Measurements from ENCODE around the gene AFDN. TPM values are rescaled to one million over a fixed set of nuclear protein-coding genes. Genes with fewer than 3 reads are reported as not detected.

AFDN gene
- total RNA-seq, 1 donor from 2014 or later: 357 TPM

DNA sequence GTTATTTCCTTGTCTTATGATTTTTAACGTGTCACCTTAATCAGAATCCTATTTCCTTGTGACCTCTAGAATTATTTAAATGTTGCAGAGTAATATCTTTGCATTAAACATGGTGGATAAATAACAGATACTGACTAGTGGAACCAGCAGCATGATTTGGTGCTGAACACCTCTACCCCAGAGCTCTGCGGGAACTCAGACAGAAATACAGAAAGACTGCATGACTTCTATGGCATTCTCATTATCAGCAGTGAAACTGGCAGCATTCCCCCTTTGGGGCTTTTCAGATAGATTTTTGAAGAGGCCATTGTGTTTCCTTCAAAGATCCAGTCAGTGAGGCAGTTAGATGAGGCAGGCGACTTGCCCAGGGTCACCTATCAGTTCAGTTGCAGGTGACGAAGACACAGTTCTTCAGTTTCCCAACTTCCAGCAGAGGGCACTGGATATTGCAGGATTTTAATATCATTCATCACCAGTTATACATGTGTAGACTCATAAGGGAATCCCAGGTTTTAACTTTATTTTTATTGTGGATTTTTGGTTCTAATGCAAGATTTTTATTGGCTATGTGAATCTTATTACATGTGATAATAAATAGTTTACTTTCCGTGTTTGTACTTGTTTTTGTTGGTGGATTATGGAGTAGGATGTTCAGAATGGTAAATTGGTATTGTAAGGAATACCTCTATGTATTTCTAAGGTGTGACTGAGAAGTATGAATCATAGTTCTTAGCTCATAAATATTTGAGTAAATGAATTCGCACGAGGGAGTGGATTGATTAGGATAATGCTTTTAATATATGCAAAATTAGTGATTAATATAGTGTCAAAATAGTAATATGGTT, 81.3 kb downstream of the AFDN start:
- H3K27me3 ChIP-seq: no peaks in the 10 kb centered on the region
- TF ChIP-seq EZH2 (IDR thresholded peaks at IDR 0.05) (no peak), EZH2phosphoT487 (IDR thresholded peaks at IDR 0.05) (no peak)
- TF ChIP-seq, protein P1, sequence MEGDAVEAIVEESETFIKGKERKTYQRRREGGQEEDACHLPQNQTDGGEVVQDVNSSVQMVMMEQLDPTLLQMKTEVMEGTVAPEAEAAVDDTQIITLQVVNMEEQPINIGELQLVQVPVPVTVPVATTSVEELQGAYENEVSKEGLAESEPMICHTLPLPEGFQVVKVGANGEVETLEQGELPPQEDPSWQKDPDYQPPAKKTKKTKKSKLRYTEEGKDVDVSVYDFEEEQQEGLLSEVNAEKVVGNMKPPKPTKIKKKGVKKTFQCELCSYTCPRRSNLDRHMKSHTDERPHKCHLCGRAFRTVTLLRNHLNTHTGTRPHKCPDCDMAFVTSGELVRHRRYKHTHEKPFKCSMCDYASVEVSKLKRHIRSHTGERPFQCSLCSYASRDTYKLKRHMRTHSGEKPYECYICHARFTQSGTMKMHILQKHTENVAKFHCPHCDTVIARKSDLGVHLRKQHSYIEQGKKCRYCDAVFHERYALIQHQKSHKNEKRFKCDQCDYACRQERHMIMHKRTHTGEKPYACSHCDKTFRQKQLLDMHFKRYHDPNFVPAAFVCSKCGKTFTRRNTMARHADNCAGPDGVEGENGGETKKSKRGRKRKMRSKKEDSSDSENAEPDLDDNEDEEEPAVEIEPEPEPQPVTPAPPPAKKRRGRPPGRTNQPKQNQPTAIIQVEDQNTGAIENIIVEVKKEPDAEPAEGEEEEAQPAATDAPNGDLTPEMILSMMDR (IDR thresholded peaks at IDR 0.05): peak; percentile 48

DNA sequence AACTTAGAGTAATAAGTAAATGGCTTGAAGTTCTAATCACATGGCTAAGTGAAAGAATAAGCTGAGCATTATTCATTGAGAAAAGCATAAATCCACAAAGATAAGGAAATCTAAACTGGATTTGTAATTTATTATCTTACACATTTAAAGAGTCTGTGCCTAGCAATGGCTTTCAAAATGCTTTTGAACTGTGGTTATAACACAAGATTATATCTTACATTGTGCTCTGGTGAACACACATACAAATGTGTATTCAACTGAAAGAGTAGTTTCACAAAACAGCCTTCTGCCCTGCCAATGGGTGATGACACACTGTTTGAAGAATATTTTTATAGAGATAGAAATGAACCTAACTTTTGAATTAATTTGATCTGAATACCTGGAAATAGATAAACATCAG, 83.3 kb downstream of the AFDN start:
- Histone ChIP-seq H3K9ac (no peak overlapping the region), H3K9me3 (ENCODE audit: low read depth) (no peaks in the 10 kb centered on the region), H3K36me3 (peaks cover 30% of the 10 kb centered on the region), H3K27ac (no peak overlapping the region), H3K4me2 (no peak overlapping the region), H3K4me1 (no peaks in the 10 kb centered on the region), H4K20me1 (ENCODE audit: low read depth) (peaks cover 15% of the 10 kb centered on the region), H3K27me3 (no peaks in the 10 kb centered on the region), H3K79me2 (ENCODE audit: low read depth) (no peaks in the 10 kb centered on the region), H3K4me3 (no peak overlapping the region), H2AFZ (replicated peaks) (no peak overlapping the region), H3F3A (ENCODE audit: low read depth) (peaks cover 24% of the 10 kb centered on the region)
- no peak overlapping the region for H3K4me3 Mint-ChIP-seq
- no peak overlapping the region for H3K27ac Mint-ChIP-seq
- peaks cover 26% of the 10 kb centered on the region for H3K36me3 Mint-ChIP-seq
- H3K27me3 Mint-ChIP-seq (ENCODE audit: insufficient read depth, low read depth): no peaks in the 10 kb centered on the region
- TF ChIP-seq EZH2 (IDR thresholded peaks at IDR 0.05): no peak
- no peak for TF ChIP-seq EZH2phosphoT487 (IDR thresholded peaks at IDR 0.05)
- TF ChIP-seq, protein P1 (IDR thresholded peaks at IDR 0.05): no peak
- no peaks in the 10 kb centered on the region for H3K4me1 Mint-ChIP-seq
- no peak for DNase-seq (ENCODE audit: low spot score)
- no peaks in the 10 kb centered on the region for H3K9me3 Mint-ChIP-seq

More for the DNA sequence above, 81.3 kb downstream of the AFDN start:
- Histone ChIP-seq H3K4me1 (no peaks in the 10 kb centered on the region), H3K4me3 (no peak overlapping the region), H3K27ac (no peak overlapping the region), H3F3A (ENCODE audit: low read depth) (peaks cover 30% of the 10 kb centered on the region), H3K9ac (no peak overlapping the region), H3K36me3 (peaks cover 22% of the 10 kb centered on the region), H3K79me2 (ENCODE audit: low read depth) (no peaks in the 10 kb centered on the region), H4K20me1 (ENCODE audit: low read depth) (peaks cover 15% of the 10 kb centered on the region), H2AFZ (replicated peaks) (no peak overlapping the region), H3K4me2 (no peak overlapping the region), H3K9me3 (ENCODE audit: low read depth) (no peaks in the 10 kb centered on the region)
- peaks cover 33% of the 10 kb centered on the region for H3K36me3 Mint-ChIP-seq
- no peaks in the 10 kb centered on the region for H3K4me1 Mint-ChIP-seq
- no peaks in the 10 kb centered on the region for H3K27me3 Mint-ChIP-seq (ENCODE audit: insufficient read depth, low read depth)
- H3K27ac Mint-ChIP-seq: no peak overlapping the region
- H3K4me3 Mint-ChIP-seq: no peak overlapping the region
- DNase-seq (ENCODE audit: low spot score): no peak
- no peaks in the 10 kb centered on the region for H3K9me3 Mint-ChIP-seq

DNA sequence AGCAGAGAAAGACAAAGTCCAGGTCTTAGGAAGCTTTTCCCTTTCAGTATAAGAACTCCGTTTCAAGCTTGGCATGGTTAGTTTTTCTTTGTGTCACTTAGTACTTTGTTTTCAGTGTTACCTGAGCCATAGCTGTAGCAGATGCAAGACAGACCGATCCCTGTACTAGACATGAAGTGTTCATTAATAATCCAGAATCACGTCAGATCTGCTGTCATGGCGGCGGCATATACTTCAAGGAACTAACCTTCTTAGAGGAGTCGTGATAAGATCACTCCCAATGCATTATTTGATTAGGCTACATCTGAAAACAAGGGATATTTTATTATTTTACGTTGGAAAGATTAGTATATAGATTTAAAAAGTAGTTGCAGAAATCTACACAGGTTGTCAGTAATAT, 83.9 kb downstream of the AFDN start:
- H3K9me3 Mint-ChIP-seq: no peaks in the 10 kb centered on the region
- Histone ChIP-seq H3K79me2 (ENCODE audit: low read depth) (no peaks in the 10 kb centered on the region), H3K36me3 (peaks cover 30% of the 10 kb centered on the region), H3K9ac (no peak overlapping the region), H3K4me3 (no peak overlapping the region), H3K27ac (no peak overlapping the region), H3K4me2 (no peak overlapping the region), H3F3A (ENCODE audit: low read depth) (peaks cover 20% of the 10 kb centered on the region), H3K9me3 (ENCODE audit: low read depth) (no peaks in the 10 kb centered on the region), H2AFZ (replicated peaks) (no peak overlapping the region), H3K27me3 (no peaks in the 10 kb centered on the region), H4K20me1 (ENCODE audit: low read depth) (peaks cover 15% of the 10 kb centered on the region), H3K4me1 (no peaks in the 10 kb centered on the region)
- H3K4me3 Mint-ChIP-seq: no peak overlapping the region
- TF ChIP-seq, protein P1 (IDR thresholded peaks at IDR 0.05): no peak
- TF ChIP-seq EZH2phosphoT487 (IDR thresholded peaks at IDR 0.05): no peak
- TF ChIP-seq EZH2 (IDR thresholded peaks at IDR 0.05): no peak
- H3K36me3 Mint-ChIP-seq: peaks cover 24% of the 10 kb centered on the region
- H3K27me3 Mint-ChIP-seq (ENCODE audit: insufficient read depth, low read depth): no peaks in the 10 kb centered on the region
- no peaks in the 10 kb centered on the region for H3K4me1 Mint-ChIP-seq
- DNase-seq (ENCODE audit: low spot score): no peak
- H3K27ac Mint-ChIP-seq: no peak overlapping the region

Measured in neural progenitor cell (in vitro differentiated cells).